Glutamatergic neuron (in vitro differentiated cells): ENCODE measurements around the gene KL. TPM values are rescaled to one million over a fixed set of nuclear protein-coding genes. Genes with fewer than 3 reads are reported as not detected.

Experiments
- DNase-seq: peaks from one replicate; pipeline ENCODE4 v3.0.0; 2022
- H3K27ac Mint-ChIP-seq: one replicate; pipeline ENCODE4 v1.8.0; 2020; ENCODE audit warnings: mild to moderate bottlenecking, mixed read lengths, inconsistent platforms; ENCODE audit not compliant: unreplicated experiment
- H3K27me3 Mint-ChIP-seq: one replicate; pipeline ENCODE4 v1.8.0; 2020; ENCODE audit warnings: mild to moderate bottlenecking, moderate library complexity, mixed read lengths, inconsistent platforms; ENCODE audit not compliant: unreplicated experiment
- H3K36me3 Mint-ChIP-seq: one replicate; pipeline ENCODE4 v1.8.0; 2020; ENCODE audit warnings: mild to moderate bottlenecking, mixed read lengths, inconsistent platforms; ENCODE audit not compliant: unreplicated experiment
- H3K4me1 Mint-ChIP-seq: one replicate; pipeline ENCODE4 v1.8.0; 2020; ENCODE audit warnings: mild to moderate bottlenecking, low read depth, mixed read lengths, inconsistent platforms; ENCODE audit not compliant: unreplicated experiment
- H3K4me3 Mint-ChIP-seq: one replicate; pipeline ENCODE4 v1.8.0; 2020; ENCODE audit warnings: mild to moderate bottlenecking, mixed read lengths, inconsistent platforms; ENCODE audit not compliant: unreplicated experiment
- H3K9me3 Mint-ChIP-seq: one replicate; pipeline ENCODE4 v1.8.0; 2020; ENCODE audit warnings: mild to moderate bottlenecking, moderate library complexity, mixed read lengths, inconsistent platforms; ENCODE audit not compliant: unreplicated experiment
- CTCF ChIP-seq: fragments of 200-600 bp; sonication (generic); IDR thresholded peaks from one replicate; pipeline ENCODE4 v1.5.0; 2021; ENCODE audit not compliant: partially characterized antibody, unreplicated experiment
- total RNA-seq: library from RNA; stranded (reverse); fragmentation: NEBNext Ultra II Directional; extraction: Animal tissue kit (Norgen Biotek cat#: 25700); gene quantifications from one replicate; pipeline ENCODE4 v1.2.1, GENCODE V29; 2021; ENCODE audit not compliant: unreplicated experiment

KL gene
- total RNA-seq, 1 donor from 2014 or later: not detected

- DNase-seq: no peak
- H3K27me3 Mint-ChIP-seq: no peaks in the 10 kb centered on the region
- H3K4me3 Mint-ChIP-seq: no peak overlapping the region
- no peaks in the 10 kb centered on the region for H3K4me1 Mint-ChIP-seq
- no peak for TF ChIP-seq CTCF
- peaks cover 7% of the 10 kb centered on the region for H3K36me3 Mint-ChIP-seq
- H3K27ac Mint-ChIP-seq: no peak overlapping the region
- H3K9me3 Mint-ChIP-seq: peaks cover 4% of the 10 kb centered on the region
Measured at GRCh38 chr13:33112766-33113165, 96.5 kb downstream of the KL start.

DNA sequence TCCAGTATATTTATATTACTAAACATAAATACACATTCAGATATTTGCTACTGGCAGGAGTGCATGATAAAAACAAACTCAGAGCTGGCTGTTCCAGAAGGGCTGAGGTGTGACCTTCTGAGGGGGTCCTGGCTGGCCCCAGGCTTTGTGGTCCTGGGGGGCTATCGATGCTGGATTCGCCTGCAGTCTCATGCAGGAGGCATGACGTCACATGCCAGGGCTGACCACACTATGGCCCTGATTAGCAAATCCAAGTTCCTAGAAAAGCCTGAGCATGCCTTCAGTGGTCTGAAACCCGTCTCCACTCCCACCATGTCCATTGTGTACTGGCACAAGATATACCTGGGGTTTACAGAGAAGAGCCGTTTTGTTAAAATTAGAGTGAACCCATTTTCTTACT is 97.9 kb downstream of the KL start:
- Mint-ChIP-seq H3K9me3 (no peaks in the 10 kb centered on the region), H3K27me3 (no peaks in the 10 kb centered on the region), H3K27ac (no peak overlapping the region), H3K36me3 (peaks cover 7% of the 10 kb centered on the region), H3K4me3 (no peak overlapping the region), H3K4me1 (no peaks in the 10 kb centered on the region)
- no peak for DNase-seq
- no peak for TF ChIP-seq CTCF

DNA sequence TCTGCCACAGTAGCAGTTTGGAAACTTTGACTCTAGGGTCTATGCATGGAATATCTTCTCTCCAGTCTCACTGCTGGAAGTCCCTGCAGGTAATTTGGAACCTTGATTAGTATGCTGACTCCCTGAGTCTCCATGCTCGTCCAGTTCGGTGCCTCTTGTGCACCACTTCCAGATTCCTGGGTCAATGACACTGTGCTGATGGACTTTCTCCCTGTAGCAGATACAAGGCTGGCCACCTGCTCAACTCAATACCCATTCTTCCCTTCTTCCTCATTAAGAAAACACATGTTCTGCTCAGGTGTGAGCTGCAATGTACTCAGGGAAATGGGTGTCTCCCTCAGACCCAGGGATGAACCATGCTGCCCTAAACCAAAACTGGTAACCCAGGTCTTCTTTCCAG is 99.1 kb downstream of the KL start:
- H3K36me3 Mint-ChIP-seq: peaks cover 7% of the 10 kb centered on the region
- no peak for DNase-seq
- H3K27me3 Mint-ChIP-seq: peaks cover 1% of the 10 kb centered on the region
- no peak overlapping the region for H3K4me3 Mint-ChIP-seq
- no peaks in the 10 kb centered on the region for H3K4me1 Mint-ChIP-seq
- H3K9me3 Mint-ChIP-seq: no peaks in the 10 kb centered on the region
- TF ChIP-seq CTCF: no peak
- no peak overlapping the region for H3K27ac Mint-ChIP-seq
